ENCODE measurements around the gene CIART.
A peak's percentile ranks its signal among the peaks of the same experiment; 100 is the strongest.
"Not testable (repeated sequence)": the region's sequence is repeated elsewhere in the genome, so short reads cannot be mapped to it uniquely, and the experiment has no call there.

Gene CIART, protein sequence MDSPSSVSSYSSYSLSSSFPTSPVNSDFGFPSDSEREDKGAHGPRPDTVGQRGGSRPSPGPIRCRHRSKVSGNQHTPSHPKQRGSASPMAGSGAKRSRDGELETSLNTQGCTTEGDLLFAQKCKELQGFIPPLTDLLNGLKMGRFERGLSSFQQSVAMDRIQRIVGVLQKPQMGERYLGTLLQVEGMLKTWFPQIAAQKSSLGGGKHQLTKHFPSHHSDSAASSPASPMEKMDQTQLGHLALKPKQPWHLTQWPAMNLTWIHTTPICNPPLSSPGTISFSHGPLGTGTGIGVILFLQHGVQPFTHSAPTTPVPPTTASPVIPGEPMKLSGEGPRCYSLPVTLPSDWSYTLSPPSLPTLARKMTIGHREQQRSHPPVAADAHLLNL

GRCh38 chr1:150281758-150282557 is at the start of gene CIART:
Gene CIART, plus strand, starts transcription at chr1:150282554. Its CDS starts 714 bp downstream, at chr1:150283268.
- peak; percentile 88 for DNase-seq (ENCODE audit: low spot score)

- not testable (repeated sequence) for DNase-seq (ENCODE audit: low spot score)
Measured at GRCh38 chr1:150232921-150233320, 49.4 kb upstream of the CIART start.

GRCh38 chr1:150233359-150234308 is 48.7 kb upstream of the CIART start:
- no peak for DNase-seq (ENCODE audit: low spot score)

DNA sequence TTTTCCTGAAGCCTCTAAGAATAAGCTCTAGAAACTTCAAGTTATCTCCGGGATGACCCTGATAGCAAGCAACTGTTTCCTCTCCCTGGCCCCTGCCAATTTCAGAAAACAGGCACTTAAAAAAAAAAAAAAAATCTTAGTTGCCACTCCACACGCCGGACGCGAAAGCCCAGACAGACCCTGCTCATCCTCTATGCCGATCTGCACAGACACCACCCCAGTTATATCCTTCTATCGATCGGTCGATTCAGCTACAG is 48.1 kb upstream of the CIART start:
- no peak for DNase-seq (ENCODE audit: low spot score)

GRCh38 chr1:150234566-150235293 is 47.6 kb upstream of the CIART start:
- peak; percentile 83 for DNase-seq (ENCODE audit: low spot score)

GRCh38 chr1:150235294-150235851 is 47.0 kb upstream of the CIART start:
- peak; percentile 14 for DNase-seq (ENCODE audit: low spot score)

DNA sequence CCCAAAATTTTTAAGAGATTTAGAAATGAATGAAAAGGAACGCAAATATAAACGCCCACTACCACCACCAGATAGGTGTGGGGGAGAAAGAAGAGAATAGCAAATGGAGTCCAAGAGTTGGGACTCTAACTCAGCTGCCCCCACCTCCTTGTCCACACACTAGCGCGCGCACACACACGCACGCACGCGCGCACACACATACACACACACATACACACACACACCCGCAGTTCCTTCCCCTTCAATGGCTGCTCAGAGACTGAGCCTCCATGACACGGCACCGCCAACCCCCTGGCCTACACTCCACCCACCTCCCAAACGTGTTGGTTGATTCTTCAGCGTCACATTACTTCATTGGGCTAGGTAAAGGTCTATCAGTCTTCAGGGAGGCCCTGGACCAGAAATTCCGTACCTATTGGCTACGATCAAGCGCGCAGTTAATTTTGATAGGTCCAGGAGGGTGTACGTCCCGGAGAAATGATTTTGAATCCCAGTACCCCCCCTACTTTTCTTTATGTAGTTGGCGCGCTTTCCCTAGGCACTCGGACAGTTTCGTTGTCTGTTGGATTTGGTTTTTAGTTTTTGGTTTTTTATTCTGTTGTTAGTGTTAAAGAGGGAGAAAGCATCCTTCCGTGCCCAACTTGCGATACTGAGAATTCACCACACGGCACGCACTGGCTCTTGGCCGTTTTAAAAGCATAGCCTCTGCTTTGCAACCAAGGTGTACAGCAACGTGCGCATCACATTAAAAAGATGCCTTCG is 46.3 kb upstream of the CIART start, which contains the start of gene ANP32E:
TSS of gene ANP32E (minus strand) at position 261 of the 762 bp plus-strand sequence. CDS start 326 bp downstream, outside the sequence.
- DNase-seq (ENCODE audit: low spot score) = peak; percentile 97

- DNase-seq (ENCODE audit: low spot score) = no peak
Measured at GRCh38 chr1:150236614-150237100, 45.7 kb upstream of the CIART start.

DNA sequence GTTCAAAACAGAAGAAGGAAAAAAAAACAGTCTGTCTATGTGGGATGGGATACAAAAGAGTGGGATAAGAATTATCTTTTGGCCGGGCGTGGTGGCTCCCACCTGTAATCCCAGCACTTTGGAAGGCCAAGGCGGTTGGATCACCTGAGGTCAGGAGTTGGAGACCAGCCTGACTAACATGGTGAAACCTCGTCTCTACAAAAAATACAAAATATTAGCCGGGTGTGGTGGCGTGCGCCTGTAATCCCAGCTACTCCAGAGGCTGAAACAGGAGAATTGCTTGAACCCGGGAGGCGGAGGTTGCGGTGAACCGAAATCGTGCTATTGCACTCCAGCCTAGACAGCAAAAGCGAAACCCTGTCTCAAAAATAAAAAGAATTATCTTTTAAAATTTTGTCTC is 45.2 kb upstream of the CIART start:
- DNase-seq (ENCODE audit: low spot score) = not testable (repeated sequence)

GRCh38 chr1:150237746-150238145 is 44.6 kb upstream of the CIART start:
- DNase-seq (ENCODE audit: low spot score) = no peak

DNA sequence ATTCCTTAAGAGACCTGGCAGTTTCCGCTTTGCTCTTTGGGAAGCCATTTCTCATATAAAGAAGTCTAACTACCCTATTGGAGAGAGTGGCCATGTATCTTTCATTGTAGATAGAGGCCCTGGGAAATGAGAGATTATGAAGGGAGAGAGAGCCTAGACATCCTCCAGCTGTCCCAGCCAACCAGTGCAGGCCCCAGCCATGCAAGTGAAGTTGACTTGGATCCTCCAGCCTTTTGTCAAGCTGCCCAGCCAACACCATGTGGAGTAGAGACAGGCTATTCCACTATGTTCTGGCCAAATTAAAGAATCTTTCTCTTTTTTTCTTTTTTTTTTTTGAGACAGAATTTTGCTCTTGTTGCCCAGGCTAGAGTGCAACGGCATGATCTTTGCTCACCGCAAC is 39.4 kb upstream of the CIART start:
- no peak for DNase-seq (ENCODE audit: low spot score)

DNA sequence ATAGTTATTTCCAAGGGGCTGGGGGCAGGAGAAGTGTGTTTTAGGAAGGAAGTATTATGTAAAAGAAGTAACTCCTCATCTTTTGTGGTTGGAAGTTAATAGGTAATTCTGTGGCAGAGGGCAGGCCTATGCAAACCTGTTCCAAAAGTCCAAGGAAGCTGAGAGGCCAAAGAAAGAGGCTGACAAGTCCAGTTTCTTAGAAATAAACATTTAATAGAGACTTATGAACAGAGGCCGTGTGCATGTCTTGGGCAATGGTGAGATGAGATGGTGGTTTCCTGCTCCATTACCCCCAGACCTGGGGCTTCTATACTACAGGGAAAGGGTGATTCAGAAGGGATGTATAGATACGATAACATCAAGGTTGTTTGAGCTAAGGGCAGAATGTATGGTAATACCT is 32.4 kb upstream of the CIART start:
- DNase-seq (ENCODE audit: low spot score) = no peak

- DNase-seq (ENCODE audit: low spot score) = no peak
Measured at GRCh38 chr1:150256198-150256553, 26.2 kb upstream of the CIART start.

DNA sequence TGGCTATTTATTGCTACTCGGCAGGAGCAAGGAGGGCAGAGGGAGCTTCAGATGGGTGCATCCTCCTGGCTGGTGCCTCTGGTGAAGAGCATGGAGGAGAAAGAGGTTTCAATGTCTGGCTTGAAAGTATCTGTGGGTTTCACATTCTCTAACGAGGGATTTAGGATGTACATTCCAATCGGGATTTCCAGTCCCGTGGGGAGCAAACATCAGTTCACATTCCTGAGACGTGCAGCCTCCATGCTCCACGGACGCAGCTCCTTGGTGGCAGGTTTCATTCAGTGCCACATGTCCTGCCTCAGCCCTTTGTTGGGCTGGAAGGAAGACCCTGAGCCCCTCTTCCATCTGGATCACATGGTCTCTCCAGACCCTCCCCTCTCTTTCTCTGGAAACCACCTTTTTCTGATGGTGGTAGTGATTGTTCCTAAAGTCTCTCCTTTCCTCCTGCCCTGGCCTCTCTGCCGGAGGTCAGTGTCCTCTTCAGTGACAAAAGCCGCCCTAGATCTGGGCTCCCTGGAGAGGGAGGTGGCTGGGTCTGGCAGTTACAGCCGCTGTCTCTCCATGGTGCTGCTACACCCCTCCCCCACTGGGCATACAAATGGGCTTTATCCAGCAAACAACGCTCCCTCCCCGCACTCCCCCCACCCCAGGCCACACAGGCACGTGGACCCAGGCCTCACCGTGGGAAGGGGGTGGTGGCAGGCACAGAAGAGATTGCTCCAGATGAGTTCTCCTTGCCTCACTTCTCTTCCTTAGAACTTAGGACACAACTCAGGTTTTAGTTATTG is 25.6 kb upstream of the CIART start:
- no peak for DNase-seq (ENCODE audit: low spot score)

DNA sequence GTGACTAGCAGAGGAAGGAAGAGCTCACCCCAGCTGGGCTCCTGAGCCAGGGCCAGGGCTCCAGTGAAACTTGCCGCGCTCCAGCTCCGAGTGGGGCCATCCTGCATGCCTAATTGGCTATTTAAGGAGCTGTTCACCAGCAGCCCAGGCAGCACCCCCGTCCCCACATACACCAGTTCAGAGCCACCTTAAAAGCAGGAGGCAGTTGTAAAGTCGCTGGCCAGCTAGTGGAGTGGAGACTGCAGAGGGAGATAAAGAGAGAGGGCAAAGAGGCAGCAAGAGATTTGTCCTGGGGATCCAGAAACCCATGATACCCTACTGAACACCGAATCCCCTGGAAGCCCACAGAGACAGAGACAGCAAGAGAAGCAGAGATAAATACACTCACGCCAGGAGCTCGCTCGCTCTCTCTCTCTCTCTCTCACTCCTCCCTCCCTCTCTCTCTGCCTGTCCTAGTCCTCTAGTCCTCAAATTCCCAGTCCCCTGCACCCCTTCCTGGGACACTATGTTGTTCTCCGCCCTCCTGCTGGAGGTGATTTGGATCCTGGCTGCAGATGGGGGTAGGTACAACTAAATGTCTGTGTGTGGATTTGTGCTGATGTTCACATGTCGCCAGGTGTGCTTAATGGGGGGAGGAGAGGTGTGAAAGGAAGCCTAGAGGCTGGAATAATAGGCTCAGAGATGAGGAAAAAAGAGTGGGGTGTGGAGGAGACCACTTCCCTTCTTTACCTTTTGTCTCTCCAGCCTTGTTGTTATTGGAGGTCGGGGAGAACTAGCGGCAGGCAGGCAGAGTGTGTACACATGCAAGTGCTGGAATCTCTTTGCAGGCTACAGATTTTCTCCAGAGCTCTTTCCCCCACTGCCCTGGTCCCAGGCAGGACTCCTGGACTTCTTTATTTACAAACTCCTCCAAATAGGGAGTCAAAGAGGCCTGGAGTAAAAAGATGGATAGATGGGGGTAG is 24.4 kb upstream of the CIART start, which contains the start of gene CA14:
TSS of gene CA14 (plus strand) at position 151 of the 962 bp plus-strand sequence. CDS start at position 506, 355 bp downstream.
- DNase-seq (ENCODE audit: low spot score) = no peak

- DNase-seq (ENCODE audit: low spot score) = no peak
Measured at GRCh38 chr1:150259217-150259616, 23.1 kb upstream of the CIART start.

GRCh38 chr1:150259758-150260669 is 22.3 kb upstream of the CIART start:
- DNase-seq (ENCODE audit: low spot score) = no peak
